Loucy (cell line): ENCODE results near the gene AMBN.

Experiments used
- H2AFZ ChIP-seq: fragments of 200-600 bp; sonication (generic); 2 replicates; pipeline ENCODE4 v1.6.0; 2016; ENCODE audit warnings: antibody characterized with exemption, mild to moderate bottlenecking, low read length, moderate library complexity
- H3F3A ChIP-seq: fragments of 200-600 bp; 2 replicates; pipeline ENCODE4 v1.6.0; 2016; ENCODE audit warnings: antibody characterized with exemption, low read depth, mild to moderate bottlenecking
- H3K27me3 ChIP-seq: fragments of 200-600 bp; sonication (generic); 2 replicates; pipeline ENCODE4 v1.6.1; 2014; ENCODE audit warnings: low read length, mild to moderate bottlenecking; ENCODE audit not compliant: insufficient read depth, poor library complexity, severe bottlenecking
- H3K36me3 ChIP-seq: fragments of 200-600 bp; sonication (generic); 2 replicates; pipeline ENCODE4 v1.6.1; 2016; ENCODE audit warnings: low read length; ENCODE audit not compliant: insufficient read depth
- H3K4me1 ChIP-seq: fragments of 200-600 bp; sonication (generic); 2 replicates; pipeline ENCODE4 v1.5.1; 2014; ENCODE audit warnings: low read length, mild to moderate bottlenecking; ENCODE audit not compliant: insufficient read depth, poor library complexity, severe bottlenecking
- H3K4me2 ChIP-seq: fragments of 200-600 bp; sonication (generic); 2 replicates; pipeline ENCODE4 v1.6.0; 2014; ENCODE audit warnings: antibody characterized with exemption, low read length, low read depth, mild to moderate bottlenecking; ENCODE audit not compliant: poor library complexity, severe bottlenecking
- H3K4me3 ChIP-seq: fragments of 200-600 bp; sonication (generic); 2 replicates; pipeline ENCODE4 v1.5.1; 2014; ENCODE audit warnings: low read length, mild to moderate bottlenecking, mixed read lengths; ENCODE audit not compliant: poor library complexity, severe bottlenecking
- H3K79me2 ChIP-seq: fragments of 200-600 bp; sonication (generic); 2 replicates; pipeline ENCODE4 v1.6.1; 2014; ENCODE audit warnings: low read length; ENCODE audit not compliant: insufficient read depth
- H3K9ac ChIP-seq: fragments of 200-600 bp; sonication (generic); 2 replicates; pipeline ENCODE4 v1.6.0; 2014; ENCODE audit warnings: mild to moderate bottlenecking, low read depth, low read length, moderate library complexity; ENCODE audit not compliant: poor library complexity, severe bottlenecking
- H3K9me2 ChIP-seq: fragments of 200-600 bp; sonication (generic); replicated peaks from 2 replicates; pipeline ENCODE4 v1.6.1; 2016; ENCODE audit warnings: low read depth, low read length, mixed read lengths
- H3K9me3 ChIP-seq: fragments of 200-600 bp; sonication (generic); 2 replicates; pipeline ENCODE4 v1.6.1; 2014; ENCODE audit warnings: mild to moderate bottlenecking, antibody characterized with exemption, low read length, low read depth; ENCODE audit not compliant: insufficient read depth
- H4K20me1 ChIP-seq: fragments of 200-600 bp; sonication (generic); 2 replicates; pipeline ENCODE4 v1.6.0; 2014; ENCODE audit warnings: antibody characterized with exemption, low read length, mild to moderate bottlenecking; ENCODE audit not compliant: insufficient read depth, poor library complexity, severe bottlenecking
- EZH2phosphoT487 ChIP-seq: fragments of 200-600 bp; IDR thresholded peaks from 2 replicates; pipeline ENCODE4 v1.6.1; 2018; ENCODE audit warnings: antibody characterized with exemption, mild to moderate bottlenecking, moderate library complexity, borderline replicate concordance
- TF ChIP-seq, protein P1 (sequence below): fragments of 200-600 bp; sonication (generic); conservative IDR thresholded peaks from 2 replicates; pipeline ENCODE4 v1.5.1; 2014; ENCODE audit warnings: mild to moderate bottlenecking, antibody characterized with exemption, low read length

Gene AMBN

DNA sequence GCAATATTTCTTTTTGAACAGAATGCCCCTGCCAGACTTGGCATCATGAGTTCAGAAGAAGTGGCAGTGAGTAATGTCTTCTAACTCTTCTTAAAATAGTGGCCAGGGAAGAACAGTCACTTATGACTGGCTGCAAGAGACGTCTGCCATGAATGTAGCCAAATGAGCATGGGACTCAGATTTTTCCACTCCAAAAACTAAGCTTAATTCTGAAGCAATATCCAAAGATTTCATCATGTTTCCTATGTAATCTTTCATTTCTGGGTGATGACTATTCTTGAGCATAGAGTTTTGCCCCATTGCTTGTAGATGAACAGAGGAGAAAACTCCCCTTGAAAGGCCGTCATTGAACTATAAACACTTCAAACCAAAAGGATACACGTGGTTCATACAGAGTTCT lies 11.8 kb downstream of the AMBN start:
- no peaks in the 10 kb centered on the region for H3K9me3 ChIP-seq
- H3K4me2 ChIP-seq, result no peak overlapping the region
- no peak for TF ChIP-seq EZH2phosphoT487
- TF ChIP-seq, protein P1, sequence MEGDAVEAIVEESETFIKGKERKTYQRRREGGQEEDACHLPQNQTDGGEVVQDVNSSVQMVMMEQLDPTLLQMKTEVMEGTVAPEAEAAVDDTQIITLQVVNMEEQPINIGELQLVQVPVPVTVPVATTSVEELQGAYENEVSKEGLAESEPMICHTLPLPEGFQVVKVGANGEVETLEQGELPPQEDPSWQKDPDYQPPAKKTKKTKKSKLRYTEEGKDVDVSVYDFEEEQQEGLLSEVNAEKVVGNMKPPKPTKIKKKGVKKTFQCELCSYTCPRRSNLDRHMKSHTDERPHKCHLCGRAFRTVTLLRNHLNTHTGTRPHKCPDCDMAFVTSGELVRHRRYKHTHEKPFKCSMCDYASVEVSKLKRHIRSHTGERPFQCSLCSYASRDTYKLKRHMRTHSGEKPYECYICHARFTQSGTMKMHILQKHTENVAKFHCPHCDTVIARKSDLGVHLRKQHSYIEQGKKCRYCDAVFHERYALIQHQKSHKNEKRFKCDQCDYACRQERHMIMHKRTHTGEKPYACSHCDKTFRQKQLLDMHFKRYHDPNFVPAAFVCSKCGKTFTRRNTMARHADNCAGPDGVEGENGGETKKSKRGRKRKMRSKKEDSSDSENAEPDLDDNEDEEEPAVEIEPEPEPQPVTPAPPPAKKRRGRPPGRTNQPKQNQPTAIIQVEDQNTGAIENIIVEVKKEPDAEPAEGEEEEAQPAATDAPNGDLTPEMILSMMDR, result no peak
- no peaks in the 10 kb centered on the region for H3K79me2 ChIP-seq
- H3K4me1 ChIP-seq, result no peaks in the 10 kb centered on the region
- no peaks in the 10 kb centered on the region for H3K27me3 ChIP-seq
- H3K9ac ChIP-seq, result no peak overlapping the region
- H3F3A ChIP-seq, result no peaks in the 10 kb centered on the region
- no peak overlapping the region for H2AFZ ChIP-seq
- no peak overlapping the region for H3K4me3 ChIP-seq
- no peaks in the 10 kb centered on the region for H3K9me2 ChIP-seq
- H3K36me3 ChIP-seq, result no peaks in the 10 kb centered on the region
- no peaks in the 10 kb centered on the region for H4K20me1 ChIP-seq

- no peak for TF ChIP-seq EZH2phosphoT487
- TF ChIP-seq, protein P1, result no peak
- no peak overlapping the region for H2AFZ ChIP-seq
Measured at GRCh38 chr4:70606459-70606858, 14.4 kb downstream of the AMBN start.

DNA sequence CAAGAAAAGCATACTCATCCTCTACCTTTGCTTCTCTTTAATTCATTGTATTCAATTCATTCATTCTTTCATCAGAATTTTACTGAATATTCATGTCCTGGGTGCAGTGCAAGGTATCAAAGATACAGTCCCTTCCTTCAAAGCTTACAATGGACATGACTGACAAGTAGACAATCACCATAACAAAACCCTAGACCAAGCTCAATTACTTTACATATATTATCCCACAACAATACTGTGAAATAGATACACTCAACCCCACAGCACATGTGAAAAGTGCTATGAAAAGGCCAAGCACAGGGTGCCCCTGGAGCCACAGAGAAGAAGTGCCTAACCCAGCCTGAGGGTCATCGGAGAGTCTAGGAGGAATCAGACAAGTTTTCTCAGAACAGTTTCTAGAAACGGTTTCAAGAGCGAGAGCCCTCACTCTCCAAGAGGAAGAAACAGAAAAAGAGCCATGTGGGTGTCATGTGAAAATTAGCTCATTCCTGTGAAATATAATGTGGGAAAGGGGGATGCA lies 15.3 kb downstream of the AMBN start:
- Histone ChIP-seq H3K9ac (no peak overlapping the region), H3K4me2 (no peak overlapping the region), H2AFZ (no peak overlapping the region), H3K79me2 (no peaks in the 10 kb centered on the region), H3K27me3 (no peaks in the 10 kb centered on the region), H3K9me3 (no peaks in the 10 kb centered on the region), H3K9me2 (no peaks in the 10 kb centered on the region), H3F3A (no peaks in the 10 kb centered on the region), H3K36me3 (no peaks in the 10 kb centered on the region), H3K4me3 (no peak overlapping the region), H4K20me1 (no peaks in the 10 kb centered on the region), H3K4me1 (no peaks in the 10 kb centered on the region)
- TF ChIP-seq, protein P1, result no peak
- TF ChIP-seq EZH2phosphoT487, result no peak

More at GRCh38 chr4:70606459-70606858, 14.4 kb downstream of the AMBN start:
- H3K4me2 ChIP-seq, result no peak overlapping the region
- H3F3A ChIP-seq, result no peaks in the 10 kb centered on the region
- H3K36me3 ChIP-seq, result no peaks in the 10 kb centered on the region
- no peaks in the 10 kb centered on the region for H3K4me1 ChIP-seq
- no peaks in the 10 kb centered on the region for H3K79me2 ChIP-seq
- no peaks in the 10 kb centered on the region for H3K9me2 ChIP-seq
- H3K4me3 ChIP-seq, result no peak overlapping the region
- no peak overlapping the region for H3K9ac ChIP-seq
- no peaks in the 10 kb centered on the region for H3K27me3 ChIP-seq
- H4K20me1 ChIP-seq, result no peaks in the 10 kb centered on the region
- no peaks in the 10 kb centered on the region for H3K9me3 ChIP-seq
